NCI-H226 (cell line): Measurements from ENCODE around the gene ACER3.

Source experiments
- DNase-seq: peaks from one replicate; pipeline ENCODE4 v3.0.0-alpha.2; 2015

ACER3 gene

DNA sequence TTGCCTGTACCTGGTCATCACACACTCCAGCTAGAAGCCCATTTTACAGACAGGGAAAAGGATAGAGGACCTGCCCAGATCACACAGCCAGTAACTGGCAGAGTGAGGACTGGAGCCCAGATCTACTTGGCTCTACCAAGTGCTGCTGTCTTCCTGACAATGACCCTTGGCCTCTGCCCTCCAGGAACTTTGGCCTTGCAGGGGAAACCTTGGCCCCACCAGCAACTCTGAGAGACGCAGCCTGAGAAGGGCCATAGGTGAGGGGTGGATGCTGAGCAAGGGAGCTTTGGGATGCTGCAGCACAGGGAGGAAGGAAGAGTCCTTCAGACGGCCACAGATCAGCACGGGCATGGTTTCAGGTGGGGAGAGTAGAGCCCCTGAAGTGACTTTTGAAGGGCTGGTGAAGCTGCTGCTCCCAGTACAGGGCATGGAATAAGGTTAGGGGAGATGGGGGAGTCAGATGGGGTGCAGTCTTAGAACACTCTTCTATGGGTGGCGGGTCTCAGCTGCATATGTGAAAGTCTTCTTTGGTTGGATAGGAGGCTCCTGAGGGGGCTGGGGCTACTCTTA is 204.0 kb downstream of the ACER3 start:
- no peak for DNase-seq

DNA sequence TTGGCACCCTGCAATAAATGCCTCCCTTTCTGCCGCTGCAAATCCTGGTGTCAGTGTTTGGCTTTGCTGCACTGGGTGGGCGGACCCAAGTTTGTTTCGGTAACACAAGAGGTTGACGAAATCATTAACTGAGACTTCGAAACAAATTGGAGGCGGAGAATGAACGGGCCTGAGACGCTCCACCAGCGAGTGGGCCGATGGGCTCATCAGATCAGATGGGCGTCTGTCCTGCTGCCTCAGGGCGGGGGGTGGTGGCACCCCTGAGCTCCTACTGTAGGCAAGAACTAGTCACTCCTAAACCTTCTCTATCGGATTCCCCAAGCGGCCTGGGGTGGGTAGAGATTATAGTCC is 205.1 kb downstream of the ACER3 start:
- no peak for DNase-seq

DNA sequence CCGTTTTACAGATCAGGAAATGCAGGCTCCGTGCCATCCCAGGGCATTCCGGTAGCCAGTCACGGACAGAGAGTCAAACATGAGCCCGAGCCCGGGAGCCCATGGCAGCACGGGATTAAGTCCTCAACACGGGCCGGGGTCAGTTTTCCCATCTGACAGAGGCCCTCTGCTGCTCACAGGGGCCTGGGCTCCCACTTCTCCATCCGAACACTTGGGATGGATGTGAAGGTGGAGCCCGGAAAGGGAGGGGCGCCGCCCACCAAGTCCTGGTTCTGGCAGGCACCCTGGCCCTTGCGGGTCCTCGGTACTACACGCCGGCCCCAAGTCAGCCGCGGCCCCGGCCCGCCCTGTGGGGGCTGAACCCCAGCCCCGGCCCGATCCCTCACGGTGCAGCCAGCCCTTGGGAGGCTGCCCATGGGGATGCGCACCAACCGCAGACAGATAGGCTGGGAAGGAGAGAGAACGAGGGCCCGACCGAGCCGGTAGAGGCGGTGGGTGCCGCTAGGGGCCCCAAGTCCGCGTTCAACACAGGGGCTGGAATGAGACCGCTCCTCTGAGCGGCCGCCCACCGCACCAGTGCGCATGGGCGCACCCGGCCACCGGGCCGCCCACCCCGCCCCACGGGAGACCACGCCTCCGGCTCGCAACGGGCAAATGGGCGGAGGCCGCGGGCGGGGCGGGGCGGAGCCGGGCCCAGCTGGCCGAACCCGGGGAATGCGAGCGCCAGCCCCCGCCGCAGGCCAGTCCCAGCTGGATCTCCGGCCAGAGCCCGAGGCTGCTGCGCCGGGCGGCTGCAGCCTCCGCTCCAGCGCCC is 205.7 kb downstream of the ACER3 start, which contains the start of gene CAPN5:
CAPN5 (plus strand) TSS at position 743 of the 814 bp plus-strand sequence. CDS start 17,916 bp downstream, outside the sequence.
- DNase-seq = peak; percentile 80

DNA sequence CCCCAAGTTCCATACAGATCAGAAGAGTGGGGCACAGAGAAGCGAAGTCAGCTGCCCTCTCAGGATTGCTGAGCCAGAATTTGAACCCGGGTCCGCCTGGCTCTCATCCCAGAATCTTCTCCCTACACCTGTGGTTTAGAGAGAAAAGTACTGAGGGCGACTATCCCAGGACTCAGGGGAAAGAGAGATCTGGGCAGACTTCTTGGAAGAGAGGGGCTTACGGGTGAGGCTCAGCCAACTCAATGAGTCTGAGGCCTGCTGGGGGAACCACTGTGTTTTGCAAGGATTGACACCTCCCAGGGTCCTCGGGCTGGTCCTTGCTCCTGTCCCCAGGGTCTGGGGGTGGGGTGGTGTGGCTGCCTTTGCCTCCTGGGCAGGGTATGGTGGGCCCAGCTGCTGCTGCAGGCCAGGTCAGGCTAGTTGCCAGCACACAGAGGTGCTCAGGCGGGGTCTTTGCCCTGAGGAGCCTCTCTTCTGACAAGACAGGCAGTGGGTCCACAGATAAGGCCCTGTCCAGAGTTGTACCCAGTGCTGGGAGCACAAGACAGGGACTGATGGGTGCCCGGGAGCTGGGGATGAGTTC is 207.2 kb downstream of the ACER3 start:
- DNase-seq = no peak

DNA sequence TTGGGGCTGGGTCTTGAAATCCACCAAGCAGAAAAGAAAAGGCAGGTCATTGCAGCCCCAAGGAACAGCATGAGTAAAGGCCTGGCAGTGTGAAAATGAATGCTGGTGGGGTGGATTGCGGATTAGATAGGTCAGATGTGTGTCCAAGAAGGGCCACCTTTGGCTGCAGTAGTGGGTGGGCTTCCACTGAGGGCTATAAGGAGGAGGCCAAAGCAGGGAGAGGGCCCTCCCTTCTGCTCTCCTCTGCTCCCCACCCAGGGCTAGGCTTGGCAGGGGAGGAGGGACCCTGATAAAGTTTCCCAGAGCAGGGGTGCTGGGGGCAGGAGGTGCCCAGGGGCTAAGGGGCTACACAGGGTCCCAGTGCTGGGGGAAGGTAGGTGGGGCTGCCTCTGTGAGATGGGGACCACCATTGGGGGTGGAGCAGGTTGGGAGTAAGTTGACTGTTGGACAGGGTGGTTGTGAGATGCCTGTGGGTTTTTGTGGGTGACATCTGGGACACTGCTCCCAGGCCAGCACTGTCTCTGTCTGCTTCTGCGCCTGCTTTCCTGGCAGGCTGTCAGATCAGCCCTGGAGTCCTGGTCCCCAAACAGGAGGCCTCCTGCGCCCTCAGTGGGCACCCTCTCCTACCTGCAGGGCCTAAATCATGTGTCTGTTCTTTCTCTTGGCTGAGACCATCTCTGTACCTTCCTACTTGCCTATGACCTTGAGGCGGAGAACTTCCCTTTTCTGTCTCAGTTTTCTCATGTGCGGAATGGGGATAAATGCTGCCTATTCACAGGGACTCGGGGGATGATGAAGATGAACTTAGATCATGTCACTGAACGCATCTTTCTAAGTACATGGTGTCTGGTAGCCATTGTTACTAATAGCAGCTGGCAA is 208.0 kb downstream of the ACER3 start:
- no peak for DNase-seq

DNA sequence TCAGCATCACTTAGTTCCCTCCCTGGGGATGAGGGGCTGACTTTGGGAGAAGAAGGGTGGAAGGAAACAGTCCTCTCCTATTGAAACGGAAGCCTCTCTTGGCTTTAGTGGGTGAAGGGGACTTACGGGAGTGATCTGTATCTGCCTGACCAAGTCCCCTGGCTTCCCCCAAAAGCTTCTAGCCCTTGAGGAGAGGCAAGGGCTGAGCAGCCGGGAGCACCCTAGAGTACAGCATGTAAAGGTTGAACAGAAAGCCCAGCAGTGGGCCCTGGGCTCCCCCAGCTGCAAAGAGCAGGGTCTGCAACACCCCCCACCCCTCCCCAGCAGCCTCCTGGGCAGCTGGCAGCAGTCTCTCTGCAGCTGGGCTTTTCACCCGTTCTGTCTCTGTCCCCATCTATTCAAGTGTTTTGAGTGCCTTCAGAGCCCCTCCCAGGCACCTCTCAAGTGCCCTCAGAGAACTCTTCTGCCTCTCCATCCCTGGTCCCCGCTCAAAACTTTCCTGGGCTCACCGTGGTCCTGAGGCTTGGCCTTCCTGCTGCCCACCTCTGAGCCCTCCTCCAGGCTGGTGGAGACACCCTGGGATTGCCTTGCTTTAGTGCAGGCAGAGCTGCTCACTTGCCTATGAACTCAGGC is 208.7 kb downstream of the ACER3 start:
- no peak for DNase-seq

DNA sequence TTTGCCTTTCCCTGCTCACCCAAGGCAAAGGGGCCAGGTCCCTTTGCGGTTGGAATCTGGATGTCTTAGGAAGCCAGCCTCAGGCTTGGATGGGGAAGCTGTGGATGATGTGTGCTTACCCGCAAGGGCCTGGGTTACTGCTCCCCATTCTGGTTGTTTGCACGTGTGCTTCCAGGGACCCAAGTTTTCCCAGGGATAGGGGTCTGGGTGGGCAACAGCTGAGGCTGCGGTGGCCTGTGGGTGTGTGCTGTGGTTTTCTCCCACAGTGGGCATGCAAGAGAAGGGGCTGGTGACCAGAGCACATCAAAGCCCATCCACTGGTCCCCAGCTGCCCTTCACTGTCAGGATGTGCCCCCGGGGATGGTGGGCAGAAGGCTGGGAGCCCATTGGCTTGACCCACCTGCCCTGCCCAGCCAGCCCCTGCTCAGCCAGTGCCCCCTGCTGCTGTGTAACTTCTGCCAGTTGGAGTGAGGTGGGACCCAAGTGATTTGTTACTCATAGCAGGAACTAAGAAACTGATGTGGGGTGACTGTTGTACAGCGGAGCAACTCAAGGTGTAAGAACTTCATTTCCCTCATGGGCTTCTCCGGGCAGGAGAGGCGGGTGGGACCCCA is 209.4 kb downstream of the ACER3 start:
- no peak for DNase-seq

DNA sequence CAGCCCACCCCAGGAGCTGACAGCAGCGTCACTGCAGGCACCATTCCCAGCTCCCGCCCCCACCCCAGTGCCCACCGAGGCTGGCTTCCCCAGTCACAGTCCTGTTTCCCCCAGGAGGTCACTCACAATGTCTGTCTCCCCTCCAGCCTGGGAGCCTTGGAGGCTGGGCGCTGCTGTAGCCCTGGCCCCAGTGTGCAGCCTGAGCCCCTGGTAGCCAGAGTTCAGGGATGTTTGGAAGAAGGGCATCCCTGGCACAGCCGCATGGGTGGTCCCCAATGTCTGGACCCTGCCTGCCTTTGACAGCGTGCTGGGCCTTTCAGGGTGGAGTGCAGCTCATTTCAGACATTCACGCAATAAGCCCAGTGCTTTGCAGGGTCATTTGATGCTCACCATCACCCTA is 210.4 kb downstream of the ACER3 start:
- no peak for DNase-seq

DNA sequence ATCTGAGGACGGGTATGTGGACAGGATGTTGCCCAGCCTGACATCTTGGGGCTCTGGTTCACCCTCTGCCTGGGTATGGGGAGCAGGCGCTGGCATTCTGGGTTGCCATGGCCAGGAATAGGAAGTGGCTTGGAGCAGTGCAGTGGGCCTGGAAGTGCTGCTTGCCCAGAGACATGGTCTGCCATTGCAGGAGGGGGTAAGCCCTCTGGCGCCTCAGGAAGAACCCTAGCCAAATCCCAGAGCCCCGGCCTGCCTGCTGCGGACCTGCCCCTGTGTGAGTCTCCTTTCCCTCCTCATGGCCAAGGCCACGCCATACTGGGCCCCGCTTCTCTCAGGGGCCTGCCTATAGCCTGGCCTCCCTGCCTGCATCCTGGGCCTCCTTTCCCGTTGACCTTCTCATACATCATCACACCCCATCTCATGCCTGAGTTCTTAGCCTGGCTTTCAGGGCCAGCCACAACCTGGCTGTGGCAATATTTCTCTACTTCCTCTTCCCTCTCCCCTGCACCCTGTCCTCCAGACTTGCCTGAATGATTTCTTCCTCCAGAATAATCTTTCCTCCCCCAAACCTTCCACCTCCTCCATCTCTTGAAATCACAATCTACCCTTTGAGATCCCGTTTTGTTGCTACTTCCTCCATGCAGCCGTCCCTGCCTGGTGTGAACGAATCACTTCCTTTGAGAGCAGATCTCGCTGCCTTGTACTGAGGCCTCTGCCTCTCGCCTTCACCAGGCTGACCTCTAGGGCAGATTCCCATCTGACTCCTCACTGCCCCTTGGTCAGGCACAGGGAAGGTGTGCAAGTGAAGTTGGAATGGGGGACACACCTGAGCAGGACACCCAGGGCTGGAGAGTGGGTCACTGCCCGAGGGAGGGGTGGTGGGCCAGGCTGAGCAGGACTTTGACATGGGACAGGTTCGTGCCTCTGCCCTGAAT is 211.2 kb downstream of the ACER3 start:
- DNase-seq = peak; percentile 72

DNA sequence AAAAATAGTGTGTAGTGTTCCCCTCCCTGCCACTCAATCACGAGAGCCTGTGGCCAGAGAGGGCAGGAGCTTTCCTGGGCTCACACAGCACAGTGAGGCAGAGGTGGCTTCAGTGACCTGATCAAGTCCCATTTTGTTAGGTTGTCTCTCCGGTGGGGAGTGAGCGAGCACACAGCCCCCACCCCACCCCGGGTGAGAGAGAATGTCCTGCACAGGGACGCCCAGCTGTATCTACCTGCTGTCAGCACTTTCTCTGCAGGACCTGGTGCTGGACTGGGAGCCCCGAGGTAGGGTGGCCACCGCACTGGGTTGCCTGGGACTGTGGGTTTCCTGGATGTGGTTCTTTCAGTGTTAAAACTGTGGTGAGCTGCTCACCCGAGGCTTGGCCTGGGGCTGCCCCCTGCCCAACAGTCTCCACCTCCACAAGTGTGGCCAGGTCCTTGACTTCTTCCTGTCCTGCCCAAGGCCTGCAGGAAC is 212.2 kb downstream of the ACER3 start:
- no peak for DNase-seq

DNA sequence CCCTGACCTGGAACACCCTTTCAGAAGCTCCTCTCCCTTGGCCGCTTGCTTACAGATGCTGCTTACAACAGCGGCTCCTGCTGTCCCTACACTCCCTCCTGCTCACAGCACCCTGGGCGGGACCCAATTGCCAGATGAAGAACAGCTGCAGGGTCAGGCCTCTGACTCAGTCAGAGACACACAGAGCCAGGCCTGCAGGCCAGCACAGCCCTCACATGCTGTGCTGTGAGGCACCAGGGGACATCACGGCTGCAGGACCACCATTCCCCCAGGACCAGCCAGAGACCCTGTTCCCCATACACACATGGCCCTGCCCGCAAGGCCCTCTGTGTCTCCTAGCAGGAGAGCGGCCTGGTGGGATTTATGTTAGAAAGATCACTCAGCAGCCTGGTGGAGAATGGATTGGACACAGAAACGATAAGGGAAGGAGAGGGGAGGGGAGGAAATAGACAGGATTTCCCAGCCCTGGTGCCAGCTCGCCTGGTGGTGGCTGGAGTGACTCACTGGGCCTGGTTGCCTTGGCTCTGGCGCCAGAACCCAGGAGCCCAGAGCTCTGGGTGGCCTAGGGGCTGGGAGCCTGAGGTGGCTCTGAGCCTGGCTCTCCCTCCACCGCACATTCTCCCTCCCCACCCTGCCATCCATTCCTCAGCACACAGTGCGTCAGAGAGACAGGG is 212.7 kb downstream of the ACER3 start:
- peak; percentile 74 for DNase-seq

DNA sequence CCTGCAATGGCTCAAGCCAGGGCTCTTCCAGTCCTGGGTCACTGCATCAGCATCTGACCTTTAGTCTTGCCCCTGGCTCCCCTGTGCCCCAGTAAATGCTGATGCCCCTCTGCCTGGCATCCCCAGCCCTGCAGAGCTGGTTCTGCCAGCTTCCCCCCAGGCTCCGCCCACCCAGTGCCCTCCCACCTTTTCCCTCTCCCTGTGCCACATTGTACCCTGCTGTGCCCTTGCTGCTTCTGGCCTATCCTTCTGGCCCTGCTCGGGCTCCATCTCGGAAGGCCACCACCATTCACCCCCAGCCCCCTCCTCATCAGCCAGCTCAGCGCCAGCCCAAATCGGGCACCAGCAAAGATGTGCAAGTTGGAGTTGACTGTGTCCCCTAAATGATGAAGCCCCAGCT is 213.5 kb downstream of the ACER3 start:
- no peak for DNase-seq

DNA sequence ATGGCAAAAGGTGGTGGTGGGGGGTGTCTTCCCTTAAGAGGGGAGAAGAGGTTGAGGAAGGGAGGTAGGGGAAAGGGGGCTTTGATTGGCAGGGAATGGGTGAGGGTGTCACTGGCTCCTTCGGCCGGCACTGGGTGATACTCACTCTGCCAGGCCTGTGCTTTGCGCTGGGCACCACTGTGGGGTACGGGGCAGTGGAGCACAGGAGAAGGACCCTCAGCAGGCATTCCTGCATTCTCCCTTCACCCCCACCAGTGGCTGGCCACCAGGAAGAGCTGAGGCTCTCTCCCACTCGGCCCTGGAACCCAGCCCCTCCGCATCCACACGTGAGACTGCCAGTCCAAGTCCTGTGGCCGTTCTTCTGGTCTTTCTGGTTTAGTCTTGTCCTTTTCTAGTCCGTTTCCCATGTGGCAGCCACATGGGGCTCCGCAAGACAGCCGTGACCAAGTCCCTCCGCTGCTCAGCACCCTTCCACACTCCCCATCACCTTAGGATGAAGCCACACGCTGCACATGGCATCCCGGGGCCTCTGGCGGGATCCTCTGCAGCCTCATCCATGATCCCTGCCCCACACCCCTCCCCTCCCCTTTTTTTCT is 214.0 kb downstream of the ACER3 start:
- DNase-seq = no peak

DNA sequence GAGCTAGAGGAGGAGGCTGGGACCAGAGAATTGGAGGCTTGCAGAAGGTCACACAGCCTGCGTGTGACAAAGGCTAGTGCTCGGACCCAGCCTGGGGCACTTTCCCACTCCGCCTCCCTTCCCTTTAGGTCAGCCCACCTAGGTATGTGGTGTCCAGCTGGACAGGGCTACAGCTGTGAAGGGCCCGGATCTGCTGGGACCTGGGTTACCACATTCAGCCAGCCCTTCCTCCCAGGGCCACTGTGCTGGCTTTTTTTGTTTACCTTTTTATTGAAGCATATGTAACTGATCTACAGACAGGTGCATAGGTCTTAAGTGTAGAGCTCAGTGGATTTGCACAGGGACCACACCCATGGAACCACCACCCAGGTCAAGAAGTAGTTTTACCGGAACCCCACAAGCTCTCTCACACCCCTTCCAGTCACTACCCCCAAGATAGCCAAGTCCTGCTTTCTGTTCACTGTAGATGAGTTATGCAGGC is 214.7 kb downstream of the ACER3 start:
- no peak for DNase-seq
